Measurements from ENCODE around the gene COL5A1. TPM values are rescaled to one million over a fixed set of nuclear protein-coding genes. Genes with fewer than 3 reads are reported as not detected.

The COL5A1 gene
- polyA plus RNA-seq, 3 donors from 2014 or later = not detected

DNA sequence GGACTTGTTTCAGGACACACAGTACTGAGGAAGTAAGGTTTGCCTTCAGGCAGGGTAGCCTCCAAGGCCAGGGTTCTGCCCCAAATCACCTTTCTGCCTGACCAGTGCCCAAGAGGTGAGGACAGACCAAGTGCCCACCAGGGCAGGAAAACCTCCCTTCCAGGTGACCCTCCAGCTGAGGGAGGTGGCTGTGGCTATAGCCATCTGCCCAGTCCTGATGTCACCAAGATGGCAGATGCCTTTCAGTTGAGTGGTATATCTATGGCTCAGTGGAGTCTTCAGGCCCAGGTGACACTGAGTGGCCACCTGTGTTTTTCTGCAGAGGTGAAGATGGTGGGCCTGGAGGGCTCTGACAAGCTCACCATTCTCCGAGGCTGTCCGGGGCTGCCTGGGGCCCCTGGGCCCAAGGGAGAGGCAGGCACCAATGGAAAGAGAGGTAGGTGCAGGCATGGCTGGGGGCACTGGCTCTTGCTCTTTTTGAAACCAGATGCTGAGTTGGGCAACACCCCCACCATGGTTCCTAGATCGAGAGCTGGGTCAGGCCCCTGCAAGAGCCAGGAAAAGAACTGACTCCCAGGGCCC is 240.7 kb downstream of the COL5A1 start:
- Mint-ChIP-seq H3K27ac (no peak overlapping the region), H3K9me3 (no peaks in the 10 kb centered on the region)

DNA sequence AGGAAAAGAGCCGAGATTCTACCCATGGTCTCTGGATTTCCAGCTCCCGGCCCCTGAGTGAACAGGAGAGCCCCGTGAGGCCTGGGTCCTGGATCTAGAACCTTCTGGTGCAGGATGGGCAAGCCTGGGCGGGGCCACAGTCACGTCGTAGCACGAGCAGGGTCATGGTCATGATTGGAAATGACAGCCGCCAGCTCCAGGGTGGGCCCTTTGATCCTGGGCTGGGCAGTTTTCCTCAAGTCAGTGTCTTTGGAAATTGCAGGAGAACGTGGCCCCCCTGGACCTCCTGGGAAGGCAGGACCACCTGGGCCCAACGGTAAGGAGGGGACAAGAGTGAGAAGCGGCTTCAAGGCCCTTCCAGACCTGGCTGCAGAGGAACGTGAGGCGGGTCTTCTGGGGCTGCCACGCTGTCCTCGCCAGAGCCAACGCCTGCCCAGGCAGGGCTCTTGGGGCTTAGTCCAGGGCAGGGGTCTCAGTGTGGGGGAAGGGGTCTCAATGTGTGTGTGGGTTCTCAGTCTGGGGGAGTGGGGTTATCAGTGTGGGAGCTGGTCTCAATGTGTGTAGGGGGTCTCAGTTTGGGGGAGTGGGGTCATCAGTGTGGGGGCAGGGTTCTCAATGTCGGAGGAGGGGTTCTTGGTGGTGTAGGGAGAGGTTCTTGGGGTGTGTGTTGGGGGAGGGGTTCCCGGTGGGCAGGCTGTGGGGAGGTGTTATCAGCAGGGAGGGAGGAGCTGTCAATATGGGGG is 241.6 kb downstream of the COL5A1 start:
- H3K4me3 Mint-ChIP-seq = no peak overlapping the region
- no peak for DNase-seq
- H3K36me3 Mint-ChIP-seq = no peaks in the 10 kb centered on the region
- no peak overlapping the region for H3K27ac Mint-ChIP-seq
- H3K4me1 Mint-ChIP-seq = no peaks in the 10 kb centered on the region
- H3K27me3 Mint-ChIP-seq (ENCODE audit: low read depth in 3 of 3) = peaks cover 0 to 3% (median 0%) of the 10 kb centered on the region in 3 donors
- H3K9me3 Mint-ChIP-seq = no peaks in the 10 kb centered on the region

More for the DNA sequence above, 240.7 kb downstream of the COL5A1 start:
- H3K36me3 Mint-ChIP-seq = no peaks in the 10 kb centered on the region
- peaks cover 0 to 5% (median 0%) of the 10 kb centered on the region in 3 donors for H3K27me3 Mint-ChIP-seq (ENCODE audit: low read depth in 3 of 3)
- no peak for DNase-seq
- no peak overlapping the region for H3K4me3 Mint-ChIP-seq
- H3K4me1 Mint-ChIP-seq = no peaks in the 10 kb centered on the region

DNA sequence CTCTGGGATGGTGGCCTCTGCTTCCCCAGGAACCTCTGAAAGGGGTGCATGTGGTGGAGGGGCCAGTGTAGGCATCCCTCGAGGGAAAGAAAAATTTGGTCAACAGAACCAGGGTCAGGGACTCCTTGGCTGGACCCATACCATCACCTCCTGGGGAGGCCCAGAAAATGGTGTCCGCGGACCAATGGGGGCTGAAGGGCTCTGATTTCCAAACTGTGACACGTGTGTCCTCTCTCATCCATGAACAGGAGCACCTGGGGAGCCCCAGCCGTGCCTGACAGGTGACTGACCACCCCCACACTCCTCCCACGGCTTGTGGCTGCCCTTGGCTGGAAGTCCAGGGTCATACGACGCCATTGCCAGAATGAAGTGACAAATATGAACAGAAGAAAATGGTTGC is 242.9 kb downstream of the COL5A1 start:
- Mint-ChIP-seq H3K36me3 (no peaks in the 10 kb centered on the region), H3K9me3 (no peaks in the 10 kb centered on the region), H3K4me3 (no peak overlapping the region), H3K27ac (no peak overlapping the region), H3K27me3 (ENCODE audit: low read depth in 3 of 3) (peaks cover 0 to 3% (median 0%) of the 10 kb centered on the region in 3 donors), H3K4me1 (no peaks in the 10 kb centered on the region)
- DNase-seq = no peak

DNA sequence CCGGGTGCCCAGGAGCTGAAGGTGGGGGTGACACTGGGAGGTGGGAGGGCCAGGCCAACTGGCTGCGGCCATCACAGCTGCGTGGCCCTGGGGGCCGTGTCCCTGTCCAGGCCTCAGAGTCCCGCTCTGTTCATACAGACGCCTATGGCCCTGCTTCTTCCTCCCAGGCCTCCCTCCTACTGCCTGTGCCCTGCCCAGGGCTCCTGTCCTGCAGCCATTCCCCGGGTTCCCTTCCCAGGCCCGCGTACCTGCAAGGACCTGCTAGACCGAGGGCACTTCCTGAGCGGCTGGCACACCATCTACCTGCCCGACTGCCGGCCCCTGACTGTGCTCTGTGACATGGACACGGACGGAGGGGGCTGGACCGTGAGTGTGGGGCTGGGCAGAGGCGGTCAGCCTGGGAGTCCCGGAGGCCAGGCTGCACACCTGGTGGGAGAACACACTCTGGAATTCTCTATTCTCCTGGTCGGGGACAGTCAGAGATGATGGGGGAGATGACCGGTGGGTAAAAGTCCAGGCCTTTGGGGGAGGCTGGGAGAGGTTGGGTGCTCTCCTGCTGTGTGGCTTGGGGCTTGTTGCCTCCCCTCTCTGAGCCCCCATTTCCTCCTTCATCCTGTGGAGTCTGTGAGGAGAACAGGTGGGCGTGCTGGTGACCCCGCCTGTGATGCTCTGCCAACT is 243.5 kb downstream of the COL5A1 start:
- Mint-ChIP-seq H3K36me3 (no peaks in the 10 kb centered on the region), H3K4me1 (no peaks in the 10 kb centered on the region)
- DNase-seq = no peak

DNA sequence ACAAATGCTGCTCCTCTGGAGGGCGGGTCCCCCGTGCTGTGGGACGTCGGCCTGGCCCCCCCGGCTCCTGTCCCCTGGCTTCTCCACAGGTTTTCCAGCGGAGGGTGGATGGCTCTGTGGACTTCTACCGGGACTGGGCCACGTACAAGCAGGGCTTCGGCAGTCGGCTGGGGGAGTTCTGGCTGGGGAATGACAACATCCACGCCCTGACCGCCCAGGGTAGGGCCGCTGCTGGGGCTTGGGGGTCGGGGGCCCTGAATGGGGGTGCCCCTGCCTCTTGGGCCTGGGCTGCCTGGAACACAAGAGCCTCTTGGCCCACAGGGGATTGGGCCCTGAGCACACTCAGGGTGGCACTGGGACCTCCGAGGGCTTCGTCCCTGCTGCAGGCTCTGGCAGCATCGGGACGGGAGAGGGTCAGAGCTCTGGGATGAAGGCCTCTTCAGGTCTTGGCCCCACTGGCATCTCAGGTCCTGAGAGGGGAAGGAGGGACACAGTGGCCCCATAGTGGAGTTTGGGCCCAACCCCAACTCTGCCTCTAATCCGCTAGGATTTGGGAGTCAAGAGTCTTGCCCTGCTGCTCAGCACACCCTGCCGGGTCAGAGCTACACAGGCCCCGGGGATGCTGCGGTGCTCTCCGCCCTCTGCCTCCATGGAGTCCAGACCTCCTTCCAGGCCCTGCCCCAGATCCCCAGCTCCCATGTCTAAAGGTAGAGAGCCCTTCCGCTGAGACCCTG is 244.2 kb downstream of the COL5A1 start:
- Mint-ChIP-seq H3K4me3 (no peak overlapping the region), H3K36me3 (no peaks in the 10 kb centered on the region), H3K4me1 (no peaks in the 10 kb centered on the region), H3K27me3 (ENCODE audit: low read depth in 3 of 3) (no peaks in the 10 kb centered on the region), H3K27ac (no peak overlapping the region), H3K9me3 (no peaks in the 10 kb centered on the region)
- no peak for DNase-seq

More for the DNA sequence above, 243.5 kb downstream of the COL5A1 start:
- H3K9me3 Mint-ChIP-seq = no peaks in the 10 kb centered on the region
- no peak overlapping the region for H3K4me3 Mint-ChIP-seq
- H3K27me3 Mint-ChIP-seq (ENCODE audit: low read depth in 3 of 3) = no peaks in the 10 kb centered on the region
- H3K27ac Mint-ChIP-seq = no peak overlapping the region

DNA sequence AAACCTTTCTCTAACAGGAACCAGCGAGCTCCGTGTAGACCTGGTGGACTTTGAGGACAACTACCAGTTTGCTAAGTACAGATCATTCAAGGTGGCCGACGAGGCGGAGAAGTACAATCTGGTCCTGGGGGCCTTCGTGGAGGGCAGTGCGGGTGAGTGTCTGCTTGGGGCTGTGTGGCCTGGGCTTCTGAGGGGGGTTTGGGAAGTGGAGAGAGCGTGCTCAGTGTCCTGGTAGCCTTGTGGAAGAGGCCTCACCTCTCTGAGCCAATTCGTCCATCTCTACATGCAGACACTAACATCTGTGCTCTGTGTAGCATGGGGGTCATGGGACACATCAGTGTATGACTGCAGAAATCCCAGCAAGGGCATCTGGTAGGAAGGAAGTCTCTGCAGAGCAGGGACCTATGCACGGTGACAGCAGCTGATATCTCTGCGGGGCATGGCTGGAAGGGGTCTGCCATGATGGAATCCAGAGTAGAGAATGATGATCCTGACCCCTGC is 244.9 kb downstream of the COL5A1 start:
- DNase-seq = no peak
- no peaks in the 10 kb centered on the region for H3K9me3 Mint-ChIP-seq
- H3K27me3 Mint-ChIP-seq (ENCODE audit: low read depth in 3 of 3) = no peaks in the 10 kb centered on the region
- no peaks in the 10 kb centered on the region for H3K36me3 Mint-ChIP-seq
- no peak overlapping the region for H3K4me3 Mint-ChIP-seq
- H3K4me1 Mint-ChIP-seq = no peaks in the 10 kb centered on the region
- H3K27ac Mint-ChIP-seq = no peak overlapping the region

DNA sequence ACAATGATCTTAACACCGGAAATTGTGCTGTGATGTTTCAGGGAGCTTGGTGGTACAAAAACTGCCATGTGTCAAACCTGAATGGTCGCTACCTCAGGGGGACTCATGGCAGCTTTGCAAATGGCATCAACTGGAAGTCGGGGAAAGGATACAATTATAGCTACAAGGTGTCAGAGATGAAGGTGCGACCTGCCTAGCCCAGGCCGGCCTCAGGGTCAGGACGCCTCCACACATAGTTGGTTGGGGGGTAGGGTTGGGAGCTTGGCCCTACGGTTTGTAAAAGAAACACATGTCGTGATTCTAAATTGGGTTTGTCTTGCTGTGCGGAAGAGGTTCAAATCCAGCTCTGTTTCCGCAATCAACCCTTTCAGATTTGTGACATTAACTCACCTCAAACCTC is 245.6 kb downstream of the COL5A1 start:
- Mint-ChIP-seq H3K4me1 (no peaks in the 10 kb centered on the region), H3K36me3 (no peaks in the 10 kb centered on the region), H3K9me3 (no peaks in the 10 kb centered on the region), H3K4me3 (no peak overlapping the region), H3K27ac (no peak overlapping the region), H3K27me3 (ENCODE audit: low read depth in 3 of 3) (no peaks in the 10 kb centered on the region)
- DNase-seq = no peak

DNA sequence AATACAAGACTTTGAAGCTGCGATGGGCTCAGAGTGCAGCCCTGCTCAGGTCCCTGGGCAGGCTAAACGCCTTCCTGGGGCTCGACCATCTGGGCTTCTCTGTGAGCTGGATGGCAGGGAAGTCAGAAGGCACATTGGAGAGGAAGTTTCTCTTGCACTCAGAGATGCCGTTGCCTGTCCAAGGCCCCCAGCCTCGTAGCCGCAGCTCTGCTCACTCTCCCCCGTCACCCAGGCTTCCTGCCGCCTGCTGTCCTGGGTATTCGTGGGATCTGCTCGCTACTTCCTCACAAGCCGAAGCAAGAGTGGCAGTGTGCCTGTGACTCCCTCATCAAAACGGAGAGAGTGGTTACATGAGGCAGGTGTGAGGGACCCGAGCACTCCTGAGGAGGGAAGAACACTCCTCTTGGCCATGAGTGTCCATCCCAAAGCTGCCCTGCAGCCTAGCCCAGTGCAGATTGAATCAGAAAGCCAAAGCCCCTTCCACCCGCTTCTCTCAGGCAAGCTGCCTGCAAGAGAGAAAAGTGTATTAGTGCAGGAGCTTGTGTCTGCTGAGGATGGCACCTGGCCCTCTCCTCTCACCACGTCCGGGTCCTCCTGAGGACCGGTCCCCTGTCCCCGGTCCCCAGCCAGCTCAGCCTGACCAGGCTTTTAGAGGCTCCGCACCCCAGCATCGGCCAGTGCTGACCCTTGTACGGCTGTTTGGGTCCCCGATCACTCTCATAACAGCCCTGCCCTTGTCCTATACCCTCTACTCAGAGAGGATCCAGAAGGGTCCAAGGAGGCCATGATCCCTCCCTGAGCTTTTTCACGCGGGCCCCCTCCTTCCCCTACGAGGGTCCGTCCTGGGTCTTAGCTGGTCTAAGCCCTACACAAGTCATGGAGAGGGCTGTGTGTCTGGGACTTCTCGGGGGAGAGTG is 246.3 kb downstream of the COL5A1 start:
- Mint-ChIP-seq H3K27me3 (ENCODE audit: low read depth in 3 of 3) (no peaks in the 10 kb centered on the region), H3K27ac (no peak overlapping the region), H3K9me3 (no peaks in the 10 kb centered on the region)

DNA sequence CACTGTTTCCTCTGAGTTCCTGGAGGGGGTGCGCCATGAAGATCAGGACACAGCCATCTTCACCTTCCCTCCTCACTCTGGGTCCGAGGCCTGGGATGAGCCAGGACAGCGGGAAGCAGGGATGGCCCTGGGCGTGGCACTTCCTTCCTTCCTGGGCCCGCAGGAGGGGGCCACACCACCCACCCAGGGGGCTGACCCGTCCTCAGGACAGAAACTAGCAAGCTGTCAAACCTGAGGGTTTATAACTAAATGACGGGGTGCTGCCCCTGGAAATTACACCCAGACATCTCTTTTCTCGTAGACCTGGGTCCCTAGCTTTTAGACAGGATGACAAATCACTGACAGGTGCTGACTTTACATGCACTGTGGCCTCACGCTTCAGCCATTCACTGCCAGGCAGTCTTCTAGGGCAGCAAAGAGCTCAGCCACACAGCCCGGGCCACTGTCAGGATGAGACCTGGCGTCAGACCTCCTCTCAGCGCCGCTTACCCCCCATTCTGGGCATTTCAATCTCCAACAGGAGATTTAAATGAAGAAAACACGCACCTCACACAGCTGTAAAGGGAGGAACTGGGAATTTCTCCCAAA is 247.1 kb downstream of the COL5A1 start:
- no peak for DNase-seq
- Mint-ChIP-seq H3K4me1 (no peaks in the 10 kb centered on the region), H3K27ac (no peak overlapping the region), H3K9me3 (no peaks in the 10 kb centered on the region), H3K4me3 (no peak overlapping the region), H3K27me3 (ENCODE audit: low read depth in 3 of 3) (peaks cover 0 to under 1% (median 0%) of the 10 kb centered on the region in 3 donors), H3K36me3 (no peaks in the 10 kb centered on the region)

More for the DNA sequence above, 246.3 kb downstream of the COL5A1 start:
- Mint-ChIP-seq H3K36me3 (no peaks in the 10 kb centered on the region), H3K4me1 (no peaks in the 10 kb centered on the region), H3K4me3 (no peak overlapping the region)
- no peak for DNase-seq

DNA sequence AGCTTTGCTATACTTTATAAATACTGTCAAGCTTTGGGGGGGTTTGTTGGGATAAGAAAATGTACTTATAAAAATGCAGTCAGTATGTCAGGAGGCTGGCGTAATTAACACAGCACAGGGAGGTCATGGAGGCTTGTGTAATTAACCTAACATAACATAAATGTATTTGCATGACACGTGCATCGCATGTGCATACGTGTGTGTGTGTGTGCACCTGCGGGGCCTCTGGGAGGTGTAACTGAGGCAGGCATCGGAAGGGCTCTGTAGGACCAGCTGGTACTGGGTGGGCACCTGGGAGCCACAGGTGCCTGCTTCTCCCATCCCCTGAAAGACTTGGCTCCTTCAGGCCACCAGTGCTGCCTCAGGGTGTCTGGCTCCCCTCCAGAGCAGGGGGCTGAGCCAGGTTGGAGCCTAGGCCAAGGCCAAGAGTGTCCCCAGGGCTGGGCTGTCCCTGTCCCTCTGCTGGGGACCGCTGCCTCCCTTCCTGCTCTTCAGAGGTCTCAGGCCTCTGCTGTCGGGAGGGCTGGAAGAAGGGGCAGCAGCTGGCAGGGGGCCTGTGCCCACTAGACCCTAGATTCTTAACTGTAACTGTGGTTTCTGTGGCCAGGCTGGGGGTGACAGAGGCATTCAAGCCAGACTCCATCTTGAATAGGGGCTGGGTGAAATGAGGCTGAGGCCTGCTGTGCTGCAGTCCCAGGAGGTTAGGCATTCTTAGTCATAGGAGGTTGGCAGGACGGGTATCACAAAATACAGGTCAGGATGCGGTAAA is 248.0 kb downstream of the COL5A1 start:
- DNase-seq = no peak
- no peaks in the 10 kb centered on the region for H3K9me3 Mint-ChIP-seq
- no peak overlapping the region for H3K4me3 Mint-ChIP-seq
- H3K27me3 Mint-ChIP-seq (ENCODE audit: low read depth in 3 of 3) = peaks cover 0 to 2% (median 2%) of the 10 kb centered on the region in 3 donors
- no peak overlapping the region for H3K27ac Mint-ChIP-seq
- no peaks in the 10 kb centered on the region for H3K36me3 Mint-ChIP-seq
- no peaks in the 10 kb centered on the region for H3K4me1 Mint-ChIP-seq

DNA sequence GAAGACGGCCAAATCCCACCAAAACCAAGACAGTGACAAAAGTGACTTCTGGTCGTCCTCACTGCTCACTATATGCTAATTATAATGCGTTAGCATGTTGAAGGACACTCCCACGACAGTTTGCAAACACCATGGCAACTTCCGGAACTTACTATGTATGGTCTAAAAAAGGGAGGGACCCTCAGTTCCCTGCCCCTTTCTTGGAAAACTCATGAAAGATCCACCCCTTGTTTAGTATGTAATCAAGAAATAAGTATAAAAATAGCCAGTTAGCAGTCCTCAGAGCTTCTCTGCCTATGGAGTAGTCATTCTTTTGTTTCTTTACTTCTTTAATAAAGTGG is 248.5 kb downstream of the COL5A1 start:
- Mint-ChIP-seq H3K9me3 (no peaks in the 10 kb centered on the region), H3K4me3 (no peak overlapping the region)

DNA sequence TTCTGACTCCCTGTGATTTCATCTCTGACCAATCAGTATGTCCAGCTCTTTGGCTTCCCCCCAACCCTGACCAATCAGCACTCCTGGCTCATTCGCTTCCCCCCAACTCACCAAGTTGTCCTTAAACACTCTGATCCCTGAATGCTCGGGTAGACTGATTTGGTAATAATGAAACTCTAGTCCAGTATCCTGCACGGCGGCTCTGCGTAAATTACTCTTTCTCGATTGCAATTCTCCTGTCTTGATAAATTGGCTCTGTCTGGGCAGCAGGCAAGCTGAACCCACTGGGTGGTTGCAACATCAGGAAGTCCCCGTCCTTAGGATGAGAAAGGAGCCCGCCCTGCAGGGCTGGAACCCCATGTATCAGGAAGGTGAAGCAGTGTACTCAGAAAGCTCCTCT is 249.4 kb downstream of the COL5A1 start:
- no peak overlapping the region for H3K4me3 Mint-ChIP-seq
- DNase-seq = no peak
- no peaks in the 10 kb centered on the region for H3K9me3 Mint-ChIP-seq
- no peaks in the 10 kb centered on the region for H3K36me3 Mint-ChIP-seq
- no peaks in the 10 kb centered on the region for H3K4me1 Mint-ChIP-seq
- no peak overlapping the region for H3K27ac Mint-ChIP-seq
- H3K27me3 Mint-ChIP-seq (ENCODE audit: low read depth in 3 of 3) = peaks cover 0 to 3% (median 2%) of the 10 kb centered on the region in 3 donors

More for the DNA sequence above, 248.5 kb downstream of the COL5A1 start:
- H3K27me3 Mint-ChIP-seq (ENCODE audit: low read depth in 3 of 3) = peaks cover 0 to 2% (median 2%) of the 10 kb centered on the region in 3 donors
- no peaks in the 10 kb centered on the region for H3K4me1 Mint-ChIP-seq
- H3K36me3 Mint-ChIP-seq = no peaks in the 10 kb centered on the region
- H3K27ac Mint-ChIP-seq = no peak overlapping the region
- DNase-seq = no peak
